H1 (cell line): Measurements from ENCODE around the gene STIM2.

ENCODE experiments used
- POLR2A ChIP-seq, 2 experiments: IDR thresholded peaks; 1 replicate in 1 of 2; 2 replicates in 1 of 2; pipeline ENCODE4 v1.6.1; 2011; ENCODE audit warnings: low read depth in 2 of 2, low read length in 2 of 2, mild to moderate bottlenecking in 2 of 2; ENCODE audit errors: control extremely low read depth in 1 of 2
- YY1 ChIP-seq: IDR thresholded peaks from 2 replicates; pipeline ENCODE4 v1.6.1; 2011; ENCODE audit warnings: low read depth, mild to moderate bottlenecking, low read length
- TF ChIP-seq, protein P1 (sequence below), 3 experiments: IDR thresholded peaks; 1 replicate in 2 of 3; 2 replicates in 1 of 3; pipeline versions ENCODE4 v1.5.1 to v1.6.1; 2011; ENCODE audit warnings: low read length in 3 of 3, mild to moderate bottlenecking in 3 of 3, inconsistent platforms in 2 of 3, low read depth in 1 of 3, moderate library complexity in 1 of 3; ENCODE audit not compliant: insufficient read depth in 1 of 3; ENCODE audit errors: control extremely low read depth in 1 of 3

DNA sequence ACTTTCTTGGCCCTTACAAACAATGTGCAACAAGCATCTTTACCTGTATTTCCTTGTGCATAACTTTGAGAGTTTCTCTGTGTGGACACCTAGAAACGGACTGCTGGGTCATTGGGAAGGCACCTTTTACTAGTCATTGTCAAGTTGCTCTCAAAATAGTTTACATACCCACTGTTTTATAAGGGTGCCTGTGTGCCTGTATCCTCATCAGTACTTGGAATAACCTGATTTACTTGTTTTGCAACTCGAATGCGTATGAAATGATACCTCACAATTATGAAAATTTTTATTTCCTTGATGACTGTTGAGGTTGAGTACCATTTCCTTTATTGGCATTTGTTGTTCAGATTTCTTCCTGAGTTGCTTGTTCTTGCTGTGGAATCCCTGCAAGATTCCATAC lies 150.8 kb downstream of the STIM2 start:
- TF ChIP-seq, protein P1, sequence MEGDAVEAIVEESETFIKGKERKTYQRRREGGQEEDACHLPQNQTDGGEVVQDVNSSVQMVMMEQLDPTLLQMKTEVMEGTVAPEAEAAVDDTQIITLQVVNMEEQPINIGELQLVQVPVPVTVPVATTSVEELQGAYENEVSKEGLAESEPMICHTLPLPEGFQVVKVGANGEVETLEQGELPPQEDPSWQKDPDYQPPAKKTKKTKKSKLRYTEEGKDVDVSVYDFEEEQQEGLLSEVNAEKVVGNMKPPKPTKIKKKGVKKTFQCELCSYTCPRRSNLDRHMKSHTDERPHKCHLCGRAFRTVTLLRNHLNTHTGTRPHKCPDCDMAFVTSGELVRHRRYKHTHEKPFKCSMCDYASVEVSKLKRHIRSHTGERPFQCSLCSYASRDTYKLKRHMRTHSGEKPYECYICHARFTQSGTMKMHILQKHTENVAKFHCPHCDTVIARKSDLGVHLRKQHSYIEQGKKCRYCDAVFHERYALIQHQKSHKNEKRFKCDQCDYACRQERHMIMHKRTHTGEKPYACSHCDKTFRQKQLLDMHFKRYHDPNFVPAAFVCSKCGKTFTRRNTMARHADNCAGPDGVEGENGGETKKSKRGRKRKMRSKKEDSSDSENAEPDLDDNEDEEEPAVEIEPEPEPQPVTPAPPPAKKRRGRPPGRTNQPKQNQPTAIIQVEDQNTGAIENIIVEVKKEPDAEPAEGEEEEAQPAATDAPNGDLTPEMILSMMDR (IDR thresholded peaks at IDR 0.05; ENCODE audit: control extremely low read depth in 1 of 3, insufficient read depth in 1 of 3, low read depth in 1 of 3, low read length in 3 of 3), result no peak
- TF ChIP-seq YY1 (no peak), POLR2A (IDR thresholded peaks at IDR 0.05; ENCODE audit: control extremely low read depth in 1 of 2, low read depth in 2 of 2, low read length in 2 of 2) (no peak)
